ENCODE measurements around the gene SKOR1. TPM values are rescaled to one million over a fixed set of nuclear protein-coding genes. Genes with fewer than 3 reads are reported as not detected.

SKOR1 gene
- total and polyA plus RNA-seq, 3 donors from 2014 or later, result 1.1 to 2.2 (median 1.3) TPM

GRCh38 chr15:67801142-67801541 lies 24.2 kb upstream of the SKOR1 start:
- 75 to 94% methylated on average over 1 to 2 of the region's 2 CpGs for WGBS, 2 donors
- Histone ChIP-seq H3K27me3 (no peaks in the 10 kb centered on the region), H3K4me3 (no peak overlapping the region), H3K27ac (no peak overlapping the region), H3K36me3 (ENCODE audit: low read depth, missing control alignments) (no peaks in the 10 kb centered on the region), H3K9me3 (no peaks in the 10 kb centered on the region), H3K4me1 (peaks cover 7% of the 10 kb centered on the region)
- DNase-seq, result no peak
- intact Hi-C loops (cut with DNase I; ENCODE audit: low total_unique reads), result no loop called here
- TF ChIP-seq POLR2A (IDR thresholded peaks at IDR 0.05), result no peak
- no peak for TF ChIP-seq CTCF (IDR thresholded peaks at IDR 0.05)

- TF ChIP-seq CTCF (IDR thresholded peaks at IDR 0.05) (no peak), POLR2A (IDR thresholded peaks at IDR 0.05) (no peak)
- Histone ChIP-seq H3K27me3 (no peaks in the 10 kb centered on the region), H3K4me3 (no peak overlapping the region), H3K36me3 (ENCODE audit: low read depth, missing control alignments) (no peaks in the 10 kb centered on the region), H3K9me3 (no peaks in the 10 kb centered on the region), H3K27ac (no peak overlapping the region), H3K4me1 (peaks cover 7% of the 10 kb centered on the region)
- intact Hi-C loops (cut with DNase I; ENCODE audit: low total_unique reads), result no loop called here
- no peak for DNase-seq
- 93 to 94% methylated on average over 7 to 19 of the region's 19 CpGs for WGBS, 2 donors
Observed at GRCh38 chr15:67801926-67802914, 23.1 kb upstream of the SKOR1 start.

- Histone ChIP-seq H3K9me3 (no peaks in the 10 kb centered on the region), H3K27ac (no peak overlapping the region), H3K4me1 (peaks cover 7% of the 10 kb centered on the region), H3K27me3 (no peaks in the 10 kb centered on the region), H3K36me3 (ENCODE audit: low read depth, missing control alignments) (no peaks in the 10 kb centered on the region), H3K4me3 (no peak overlapping the region)
- TF ChIP-seq CTCF (IDR thresholded peaks at IDR 0.05), result no peak
- TF ChIP-seq POLR2A (IDR thresholded peaks at IDR 0.05), result no peak
- intact Hi-C loops (cut with DNase I; ENCODE audit: low total_unique reads), result no loop called here
- WGBS, 2 donors, result 72 to 86% methylated on average over 3 of the region's 3 CpGs
- DNase-seq, result no peak
Observed at GRCh38 chr15:67803299-67803698, 22.0 kb upstream of the SKOR1 start.

GRCh38 chr15:67803996-67804843 lies 21.1 kb upstream of the SKOR1 start:
- WGBS, 2 donors, result 58 to 74% methylated on average over 15 to 27 of the region's 27 CpGs
- Histone ChIP-seq H3K27ac (no peak overlapping the region), H3K36me3 (ENCODE audit: low read depth, missing control alignments) (no peaks in the 10 kb centered on the region), H3K4me3 (no peak overlapping the region), H3K4me1 (peaks cover 7% of the 10 kb centered on the region), H3K9me3 (no peaks in the 10 kb centered on the region), H3K27me3 (no peaks in the 10 kb centered on the region)
- DNase-seq, result peak; percentile 38
- no peak for TF ChIP-seq CTCF (IDR thresholded peaks at IDR 0.05)
- no peak for TF ChIP-seq POLR2A (IDR thresholded peaks at IDR 0.05)
- intact Hi-C loops (cut with DNase I; ENCODE audit: low total_unique reads), result no loop called here
